ENCODE measurements around the gene HTD2.
"Not testable (repeated sequence)": the region's sequence is repeated elsewhere in the genome, so short reads cannot be mapped to it uniquely, and the experiment has no call there.

Gene HTD2

DNA sequence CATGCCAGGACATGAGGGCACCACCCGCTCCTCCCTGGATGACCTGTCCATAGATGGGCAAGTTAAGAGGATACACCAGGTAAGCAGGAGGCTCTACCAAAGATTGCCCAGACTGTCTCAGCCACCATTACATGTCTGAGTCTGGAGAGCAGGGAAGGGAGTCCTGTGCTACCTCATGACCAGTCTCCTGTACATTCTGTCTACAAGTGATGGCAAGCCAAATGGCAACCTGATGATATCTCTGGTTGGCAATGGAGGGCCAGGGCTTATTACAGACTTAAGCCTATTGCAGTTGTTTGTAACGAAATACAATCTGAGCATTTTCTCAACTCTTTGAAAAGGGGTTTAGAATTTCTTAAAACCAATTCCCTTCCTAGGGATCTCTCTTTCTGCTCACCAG lies 37.0 kb upstream of the HTD2 start:
- no peak for DNase-seq (ENCODE audit: extremely low read depth, low read depth)
- TF ChIP-seq, protein P1, sequence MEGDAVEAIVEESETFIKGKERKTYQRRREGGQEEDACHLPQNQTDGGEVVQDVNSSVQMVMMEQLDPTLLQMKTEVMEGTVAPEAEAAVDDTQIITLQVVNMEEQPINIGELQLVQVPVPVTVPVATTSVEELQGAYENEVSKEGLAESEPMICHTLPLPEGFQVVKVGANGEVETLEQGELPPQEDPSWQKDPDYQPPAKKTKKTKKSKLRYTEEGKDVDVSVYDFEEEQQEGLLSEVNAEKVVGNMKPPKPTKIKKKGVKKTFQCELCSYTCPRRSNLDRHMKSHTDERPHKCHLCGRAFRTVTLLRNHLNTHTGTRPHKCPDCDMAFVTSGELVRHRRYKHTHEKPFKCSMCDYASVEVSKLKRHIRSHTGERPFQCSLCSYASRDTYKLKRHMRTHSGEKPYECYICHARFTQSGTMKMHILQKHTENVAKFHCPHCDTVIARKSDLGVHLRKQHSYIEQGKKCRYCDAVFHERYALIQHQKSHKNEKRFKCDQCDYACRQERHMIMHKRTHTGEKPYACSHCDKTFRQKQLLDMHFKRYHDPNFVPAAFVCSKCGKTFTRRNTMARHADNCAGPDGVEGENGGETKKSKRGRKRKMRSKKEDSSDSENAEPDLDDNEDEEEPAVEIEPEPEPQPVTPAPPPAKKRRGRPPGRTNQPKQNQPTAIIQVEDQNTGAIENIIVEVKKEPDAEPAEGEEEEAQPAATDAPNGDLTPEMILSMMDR (IDR thresholded peaks at IDR 0.05; ENCODE audit: low read depth, low read length): no peak

DNA sequence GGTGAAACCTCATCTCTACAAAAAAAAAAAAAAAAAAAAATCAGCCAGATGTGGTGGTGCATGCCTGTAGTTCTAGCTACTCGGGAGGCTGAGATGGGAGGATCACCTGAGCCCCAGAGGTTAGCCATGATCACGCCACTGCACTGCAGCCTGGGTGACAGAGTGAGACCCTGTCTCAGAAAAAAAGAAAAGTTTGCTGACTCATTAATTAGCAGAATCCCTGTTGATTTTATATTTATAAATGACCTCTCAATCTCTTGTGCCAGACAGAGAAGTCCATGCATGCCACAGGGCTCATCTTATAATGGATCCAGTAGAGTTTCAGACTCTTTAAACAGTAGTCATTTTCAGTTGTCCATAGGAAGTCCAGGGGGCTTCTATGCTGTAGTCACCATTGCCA lies 35.8 kb upstream of the HTD2 start:
- DNase-seq (ENCODE audit: extremely low read depth, low read depth): no peak
- TF ChIP-seq, protein P1 (IDR thresholded peaks at IDR 0.05; ENCODE audit: low read depth, low read length): no peak

DNA sequence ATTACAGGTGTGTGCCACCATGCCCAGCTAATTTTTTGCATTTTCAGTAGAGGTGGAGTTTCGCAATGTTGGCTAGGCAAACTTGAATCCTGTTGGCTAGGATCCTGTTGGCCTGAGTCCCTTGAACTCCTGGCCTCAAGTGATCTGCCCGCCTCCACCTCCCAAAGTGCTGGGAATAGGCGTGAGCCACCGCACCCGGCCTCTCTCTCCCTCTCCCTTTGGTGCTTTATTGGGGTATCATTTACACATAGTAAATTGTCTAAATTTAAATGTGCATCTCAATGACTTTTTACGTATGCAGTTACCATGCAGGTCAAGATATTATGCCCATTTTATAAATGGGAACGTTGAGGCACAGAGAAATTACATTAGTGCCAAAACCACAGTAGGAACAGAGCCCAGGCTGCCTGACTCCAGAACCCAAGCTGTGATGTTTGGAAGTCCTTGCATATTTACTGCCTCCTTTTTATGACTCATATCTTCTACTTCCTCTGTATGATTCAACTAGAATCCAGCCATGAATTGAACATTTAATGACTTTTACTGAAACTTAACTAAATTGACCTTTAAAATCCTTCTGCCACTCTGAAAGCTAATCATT lies 34.3 kb upstream of the HTD2 start:
- TF ChIP-seq, protein P1 (IDR thresholded peaks at IDR 0.05; ENCODE audit: low read depth, low read length): no peak
- peak; percentile 69 for DNase-seq (ENCODE audit: extremely low read depth, low read depth)

DNA sequence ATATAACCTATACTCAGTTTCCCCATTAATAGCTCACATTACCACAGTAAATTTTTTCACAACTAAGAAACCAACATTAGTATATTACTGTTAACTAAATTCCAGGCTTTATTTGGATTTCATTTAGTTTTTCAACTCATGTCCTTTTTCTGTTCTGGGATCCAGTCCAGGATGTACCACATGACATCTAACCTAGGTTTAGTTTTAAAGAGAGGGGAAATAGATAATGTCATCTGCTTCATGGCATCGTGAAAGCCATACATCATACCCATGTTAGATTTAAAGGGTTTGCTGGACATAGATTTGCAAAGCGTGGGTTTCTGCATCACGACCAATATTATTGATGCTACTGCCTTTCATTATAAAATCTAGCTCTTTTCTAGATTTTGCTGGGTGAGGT lies 33.4 kb upstream of the HTD2 start:
- no peak for DNase-seq (ENCODE audit: extremely low read depth, low read depth)
- TF ChIP-seq, protein P1 (IDR thresholded peaks at IDR 0.05; ENCODE audit: low read depth, low read length): no peak

DNA sequence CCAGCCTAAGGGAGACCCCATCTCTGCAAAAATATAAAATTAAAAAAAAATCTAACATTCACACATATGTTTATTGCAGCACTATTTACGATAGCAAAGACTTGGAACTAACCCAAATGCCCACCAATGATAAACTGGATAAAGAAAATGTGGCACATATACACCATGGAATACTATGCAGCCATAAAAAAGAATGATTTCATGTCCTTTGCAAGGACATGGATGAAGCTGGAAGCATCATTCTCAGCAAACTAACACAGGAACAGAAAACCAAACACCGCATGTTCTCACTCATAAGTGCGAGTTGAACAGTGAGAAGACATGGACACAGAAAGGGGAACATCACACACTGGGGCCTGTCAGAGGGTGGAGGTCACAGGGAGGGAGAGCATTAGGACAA lies 33.0 kb upstream of the HTD2 start:
- DNase-seq (ENCODE audit: extremely low read depth, low read depth): not testable (repeated sequence)

DNA sequence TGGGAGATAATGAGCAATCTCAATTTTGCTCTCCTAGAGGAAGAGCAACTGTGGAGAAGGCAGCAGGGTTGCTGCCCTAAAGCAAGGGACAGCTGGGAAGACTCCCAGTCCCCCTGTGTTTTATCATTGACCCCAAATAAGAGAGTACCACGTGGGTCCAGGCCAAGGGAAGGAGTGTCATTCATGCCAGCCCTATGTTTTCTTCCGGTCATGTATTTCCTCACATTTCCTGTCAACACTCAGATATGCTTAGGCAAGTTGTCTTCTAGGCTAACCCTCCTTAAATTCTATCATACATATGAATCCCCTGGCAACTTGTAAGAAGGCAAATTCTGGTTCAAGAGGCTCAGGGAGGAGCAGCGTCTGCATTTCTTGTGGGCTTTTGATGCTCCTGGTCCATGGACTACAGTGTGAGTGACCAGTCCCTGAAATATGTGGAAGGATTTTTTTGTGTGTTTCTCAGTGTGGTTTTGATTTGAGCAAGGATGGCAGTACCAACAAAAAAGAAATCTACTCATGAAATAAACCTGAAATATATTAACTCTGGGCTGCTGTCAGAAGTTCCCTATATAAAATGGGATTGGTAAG lies 32.2 kb upstream of the HTD2 start:
- DNase-seq (ENCODE audit: extremely low read depth, low read depth): no peak
- TF ChIP-seq, protein P1 (IDR thresholded peaks at IDR 0.05; ENCODE audit: low read depth, low read length): no peak

DNA sequence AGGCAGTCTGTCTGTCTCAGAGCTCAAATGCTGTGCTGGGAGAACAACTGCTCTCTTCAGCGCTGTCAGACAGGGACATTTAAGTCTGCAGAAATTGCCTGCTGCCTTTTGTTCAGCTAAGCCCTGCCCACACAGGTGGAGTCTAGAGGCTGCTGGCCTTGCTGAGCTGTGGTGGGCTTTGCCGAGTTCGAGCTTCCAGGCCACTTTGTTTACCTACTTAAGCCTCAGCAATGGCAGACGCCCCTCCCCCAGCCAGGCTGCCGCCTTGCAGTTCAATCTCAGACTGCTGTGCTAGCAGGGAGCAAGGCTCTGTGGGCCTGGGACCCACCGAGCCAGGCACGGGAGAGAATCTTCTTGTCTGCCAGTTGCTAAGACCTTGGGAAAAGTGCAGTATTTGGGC lies 25.3 kb upstream of the HTD2 start:
- DNase-seq (ENCODE audit: extremely low read depth, low read depth): no peak
- TF ChIP-seq, protein P1 (IDR thresholded peaks at IDR 0.05; ENCODE audit: low read depth, low read length): no peak

DNA sequence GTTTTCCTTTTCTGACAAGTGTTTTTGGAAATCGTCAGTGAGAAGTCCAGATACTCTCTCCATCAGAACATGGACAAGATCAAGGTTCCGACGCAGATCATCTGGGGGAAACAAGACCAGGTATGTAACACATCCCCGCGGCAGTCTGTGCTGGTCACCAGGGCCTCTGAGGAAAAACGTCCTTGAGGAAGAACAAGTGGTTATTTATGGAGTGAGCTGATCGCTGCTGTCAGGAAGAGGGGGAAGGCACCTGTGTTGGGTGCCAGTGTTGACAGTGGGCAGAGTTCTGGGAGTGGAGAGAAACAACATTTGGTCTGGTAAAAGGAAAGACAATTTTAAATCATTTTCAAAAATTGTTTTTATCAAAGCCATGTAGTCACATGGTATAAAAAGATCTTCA lies 21.0 kb upstream of the HTD2 start:
- no peak for DNase-seq (ENCODE audit: extremely low read depth, low read depth)
- TF ChIP-seq, protein P1 (IDR thresholded peaks at IDR 0.05; ENCODE audit: low read depth, low read length): no peak
